Cardiac muscle cell (in vitro differentiated cells and primary cell): ENCODE data around the gene TEPSIN. TPM values are rescaled to one million over a fixed set of nuclear protein-coding genes. Genes with fewer than 3 reads are reported as not detected.

ENCODE experiments used
- DNase-seq, 2 donors: peaks; one replicate each; pipeline versions ENCODE4 v3.0.0 to v3.0.0-alpha.2; 2010 to 2017; ENCODE audit warnings: low read depth in 1 of 2, low spot score in 1 of 2
- H3K27ac ChIP-seq: fragments of 200-600 bp; sonication (generic); 2 replicates; pipeline ENCODE4 v1.5.1; 2016
- H3K27me3 ChIP-seq: fragments of 200-600 bp; sonication (generic); 2 replicates; pipeline ENCODE4 v1.6.0; 2016; ENCODE audit warnings: control low read depth
- H3K36me3 ChIP-seq: fragments of 200-600 bp; sonication (generic); 2 replicates; pipeline ENCODE4 v1.5.1; 2016; ENCODE audit warnings: control low read depth
- H3K4me1 ChIP-seq: fragments of 200-600 bp; sonication (generic); 2 replicates; pipeline ENCODE4 v1.8.1; 2017; ENCODE audit warnings: low read depth, mild to moderate bottlenecking, mixed run types
- H3K4me3 ChIP-seq: fragments of 200-600 bp; sonication (generic); 2 replicates; pipeline ENCODE4 v1.5.1; 2016; ENCODE audit warnings: mild to moderate bottlenecking
- H3K9me3 ChIP-seq: fragments of 200-600 bp; sonication (generic); 2 replicates; pipeline ENCODE4 v1.5.1; 2017; ENCODE audit warnings: low read depth, mild to moderate bottlenecking, control low read depth
- CTCF ChIP-seq: IDR thresholded peaks from 2 replicates; pipeline ENCODE4 v1.5.1; 2012; ENCODE audit warnings: low read depth, mild to moderate bottlenecking, low read length
- polyA plus RNA-seq: library from polyadenylated mRNA; unstranded; fragments of >200 nt; fragmentation: Nextera tagmentation; extraction: Ambion mirVana; gene quantifications from 2 replicates; pipeline ENCODE4 v1.2.1, GENCODE V29; 2016
- total RNA-seq: library from RNA; depleted of rRNA; stranded (reverse); fragments of >200 nt; gene quantifications from 2 replicates; pipeline ENCODE4 v1.2.3, GENCODE V29; 2016

TEPSIN gene
- total and polyA plus RNA-seq, 2 experiments from 2014 or later, result 34.8 to 52.5 TPM

GRCh38 chr17:81285894-81286293 is 47.0 kb upstream of the TEPSIN start:
- no peaks in the 10 kb centered on the region for H3K9me3 ChIP-seq
- H3K27ac ChIP-seq, result peak overlapping the region; percentile 48
- H3K4me3 ChIP-seq, result no peak overlapping the region
- peaks cover 9% of the 10 kb centered on the region for H3K4me1 ChIP-seq
- no peak for DNase-seq
- no peak for TF ChIP-seq CTCF
- H3K27me3 ChIP-seq, result no peaks in the 10 kb centered on the region
- peaks cover 10% of the 10 kb centered on the region for H3K36me3 ChIP-seq

- H3K4me3 ChIP-seq, result no peak overlapping the region
- TF ChIP-seq CTCF, result no peak
- peak in 1 of 2 donors; percentile 67 for DNase-seq
- no peaks in the 10 kb centered on the region for H3K9me3 ChIP-seq
- no peaks in the 10 kb centered on the region for H3K27me3 ChIP-seq
- H3K36me3 ChIP-seq, result peaks cover 10% of the 10 kb centered on the region
- H3K27ac ChIP-seq, result peak overlapping the region; percentile 48
- H3K4me1 ChIP-seq, result peaks cover 9% of the 10 kb centered on the region
These were observed 46.5 kb upstream of the TEPSIN start for GRCh38 chr17:81285179-81285878.

- Histone ChIP-seq H3K9me3 (no peaks in the 10 kb centered on the region), H3K27me3 (no peaks in the 10 kb centered on the region), H3K4me3 (no peak overlapping the region), H3K36me3 (peaks cover 7% of the 10 kb centered on the region), H3K4me1 (peaks cover 9% of the 10 kb centered on the region), H3K27ac (no peak overlapping the region)
- no peak for TF ChIP-seq CTCF
- DNase-seq, result no peak
These were observed 44.0 kb upstream of the TEPSIN start for GRCh38 chr17:81282876-81283275.

GRCh38 chr17:81282141-81282540 is 43.3 kb upstream of the TEPSIN start:
- no peaks in the 10 kb centered on the region for H3K9me3 ChIP-seq
- no peak overlapping the region for H3K4me3 ChIP-seq
- no peaks in the 10 kb centered on the region for H3K27me3 ChIP-seq
- peaks cover 9% of the 10 kb centered on the region for H3K4me1 ChIP-seq
- no peak for DNase-seq
- no peak for TF ChIP-seq CTCF
- H3K36me3 ChIP-seq, result peaks cover 7% of the 10 kb centered on the region
- H3K27ac ChIP-seq, result no peak overlapping the region

GRCh38 chr17:81280571-81280970 is 41.7 kb upstream of the TEPSIN start:
- H3K4me1 ChIP-seq, result peaks cover 9% of the 10 kb centered on the region
- no peak overlapping the region for H3K27ac ChIP-seq
- no peaks in the 10 kb centered on the region for H3K27me3 ChIP-seq
- no peak for DNase-seq
- peaks cover 11% of the 10 kb centered on the region for H3K36me3 ChIP-seq
- no peak overlapping the region for H3K4me3 ChIP-seq
- no peaks in the 10 kb centered on the region for H3K9me3 ChIP-seq
- no peak for TF ChIP-seq CTCF
